Testis (tissue), 3 donors: ENCODE measurements around the gene AVP. TPM values are rescaled to one million over a fixed set of nuclear protein-coding genes. Genes with fewer than 3 reads are reported as not detected.
A peak's percentile ranks its signal among the peaks of the same experiment; 100 is the strongest.

Source experiments
- DNase-seq: peaks from one replicate; pipeline ENCODE4 v3.0.0-alpha.2; 2019
- H3K27ac ChIP-seq, 2 donors: fragments of 200-600 bp; sonication (generic); one replicate each; pipeline ENCODE4 v1.5.1; 2019
- H3K27me3 ChIP-seq: fragments of 200-600 bp; sonication (generic); one replicate; pipeline ENCODE4 v1.5.1; 2019
- H3K36me3 ChIP-seq: fragments of 200-600 bp; sonication (generic); one replicate; pipeline ENCODE4 v1.5.1; 2017; ENCODE audit warnings: low read depth; ENCODE audit errors: missing control alignments
- H3K4me1 ChIP-seq: fragments of 200-600 bp; sonication (generic); one replicate; pipeline ENCODE4 v1.5.1; 2019
- H3K4me3 ChIP-seq, 2 donors: fragments of 200-600 bp; sonication (generic); one replicate each; pipeline ENCODE4 v1.5.1; 2017 to 2019
- H3K9me3 ChIP-seq: fragments of 200-600 bp; sonication (generic); one replicate; pipeline ENCODE4 v1.5.1; 2017
- CTCF ChIP-seq, 3 experiments: fragments of 450-650 bp in 2 of 3; fragments of 200-600 bp in 1 of 3; sonication (generic) in 1 of 3; IDR thresholded peaks; one replicate each; pipeline ENCODE4 v1.5.1; 2016 to 2019; ENCODE audit warnings: antibody characterized with exemption in 3 of 3, mild to moderate bottlenecking in 2 of 3, moderate library complexity in 1 of 3
- POLR2A ChIP-seq: fragments of 450-650 bp; IDR thresholded peaks from one replicate; pipeline ENCODE4 v1.6.1; 2017; ENCODE audit warnings: antibody characterized with exemption, mild to moderate bottlenecking, moderate library complexity
- WGBS, 2 donors: methylation state at CpG; one replicate each; pipeline ENCODE4 v1.1.5; 2018; 5-methylcytosine and 5-hydroxymethylcytosine counted together
- intact Hi-C: fragments of 100-400 bp; cut with DNase I; formaldehyde crosslinking; loops from one replicate; pipeline ENCODE4 v1.15.1; 2023; ENCODE audit warnings: low total_unique reads
- polyA plus RNA-seq: library from polyadenylated mRNA; stranded (reverse); fragments of 350-450 nt; fragmentation: Illumina TruSeq; extraction: RNeasy Lipid Tissue Mini Kit (QIAGEN cat#74804); gene quantifications from one replicate; pipeline ENCODE4 v1.2.3, GENCODE V29; 2014; ENCODE audit warnings: low read depth, low replicate concordance; ENCODE audit not compliant: insufficient read depth
- total RNA-seq, 2 donors: library from RNA; depleted of rRNA; stranded (reverse); fragments of >200 nt; gene quantifications; one replicate each; pipeline ENCODE4 v1.2.3, GENCODE V29; 2016

AVP gene
- total and polyA plus RNA-seq, 3 donors from 2014 or later = 1.3 TPM; not detected in 2

- no peaks in the 10 kb centered on the region for H3K4me1 ChIP-seq
- DNase-seq = no peak
- peak within 1 kb of the TSS; percentile 41 to 54 for H3K4me3 ChIP-seq
- H3K9me3 ChIP-seq = no peaks in the 10 kb centered on the region
- TF ChIP-seq POLR2A (no peak), CTCF (IDR thresholded peaks at IDR 0.05) (no peak)
- H3K36me3 ChIP-seq = no peaks in the 10 kb centered on the region
- H3K27me3 ChIP-seq = no peaks in the 10 kb centered on the region
- intact Hi-C loops = no loop called here
- 14 to 24% methylated on average over 2 to 63 of the region's 95 CpGs for WGBS, 2 donors
- H3K27ac ChIP-seq = no peak within 1 kb of the TSS
Measured at GRCh38 chr20:3071610-3072529, 12.7 kb downstream of the AVP start, which contains the start of gene OXT. TSS of gene OXT (plus strand) at chr20:3071620. CDS start at chr20:3071656, 36 bp downstream.

- no peaks in the 10 kb centered on the region for H3K36me3 ChIP-seq
- no peak for DNase-seq
- H3K27ac ChIP-seq = no peak overlapping the region
- intact Hi-C loops = no loop called here
- H3K27me3 ChIP-seq = no peaks in the 10 kb centered on the region
- H3K4me1 ChIP-seq = no peaks in the 10 kb centered on the region
- 55% methylated on average over 16 of the region's 16 CpGs; no CpG with 5 or more reads in 1 of the 2 donors for WGBS, 2 donors
- no peak for TF ChIP-seq CTCF (IDR thresholded peaks at IDR 0.05)
- no peak for TF ChIP-seq POLR2A
- H3K4me3 ChIP-seq = peak overlapping the region; percentile 41 to 54
- no peaks in the 10 kb centered on the region for H3K9me3 ChIP-seq
Measured at GRCh38 chr20:3071266-3071609, 13.3 kb downstream of the AVP start.

GRCh38 chr20:3070725-3071124, 13.8 kb downstream of the AVP start:
- H3K36me3 ChIP-seq = no peaks in the 10 kb centered on the region
- no peak overlapping the region for H3K4me3 ChIP-seq
- H3K9me3 ChIP-seq = no peaks in the 10 kb centered on the region
- no peak for DNase-seq
- no peak overlapping the region for H3K27ac ChIP-seq
- no peaks in the 10 kb centered on the region for H3K27me3 ChIP-seq
- H3K4me1 ChIP-seq = no peaks in the 10 kb centered on the region
- WGBS, 2 donors = 78 to 80% methylated on average over 4 of the region's 4 CpGs
- no peak for TF ChIP-seq POLR2A
- no peak for TF ChIP-seq CTCF (IDR thresholded peaks at IDR 0.05)
- intact Hi-C loops = no loop called here

- Histone ChIP-seq H3K27me3 (no peaks in the 10 kb centered on the region), H3K4me1 (no peaks in the 10 kb centered on the region), H3K9me3 (no peaks in the 10 kb centered on the region), H3K4me3 (no peak overlapping the region), H3K27ac (no peak overlapping the region), H3K36me3 (no peaks in the 10 kb centered on the region)
- DNase-seq = no peak
- TF ChIP-seq POLR2A (no peak), CTCF (IDR thresholded peaks at IDR 0.05) (no peak)
- 84 to 89% methylated on average over 8 of the region's 8 CpGs for WGBS, 2 donors
- intact Hi-C loops = no loop called here
Measured at GRCh38 chr20:3068986-3069900, 15.3 kb downstream of the AVP start.
